ENCODE results near the gene ELOVL7. TPM values are rescaled to one million over a fixed set of nuclear protein-coding genes. Genes with fewer than 3 reads are reported as not detected.

Gene ELOVL7
- total RNA-seq, 1 donor from 2014 or later: 10.3 TPM

- H3K4me3 Mint-ChIP-seq: no peak overlapping the region
- no peaks in the 10 kb centered on the region for H3K27me3 Mint-ChIP-seq
- H3K27ac Mint-ChIP-seq: no peak overlapping the region
- H3K36me3 Mint-ChIP-seq: peaks cover 7% of the 10 kb centered on the region
- TF ChIP-seq CTCF (conservative IDR thresholded peaks at IDR 0.05): no peak
- H3K9me3 Mint-ChIP-seq: no peaks in the 10 kb centered on the region
- no peak for DNase-seq (ENCODE audit: extremely low spot score, unreplicated experiment)
- H3K4me1 Mint-ChIP-seq (ENCODE audit: unreplicated experiment): peaks cover 4% of the 10 kb centered on the region
These were observed 33.0 kb downstream of the ELOVL7 start for GRCh38 chr5:60811105-60811504.

- TF ChIP-seq CTCF (conservative IDR thresholded peaks at IDR 0.05): no peak
- Mint-ChIP-seq H3K27ac (no peak overlapping the region), H3K4me1 (ENCODE audit: unreplicated experiment) (peaks cover 4% of the 10 kb centered on the region), H3K4me3 (no peak overlapping the region), H3K27me3 (no peaks in the 10 kb centered on the region), H3K36me3 (peaks cover 7% of the 10 kb centered on the region), H3K9me3 (no peaks in the 10 kb centered on the region)
- no peak for DNase-seq (ENCODE audit: extremely low spot score, unreplicated experiment)
These were observed 33.5 kb downstream of the ELOVL7 start for GRCh38 chr5:60810438-60811085.

GRCh38 chr5:60809891-60810425 is 34.1 kb downstream of the ELOVL7 start:
- Mint-ChIP-seq H3K27me3 (no peaks in the 10 kb centered on the region), H3K4me3 (peak overlapping the region; percentile 3), H3K27ac (no peak overlapping the region), H3K4me1 (ENCODE audit: unreplicated experiment) (peaks cover 4% of the 10 kb centered on the region), H3K36me3 (peaks cover 7% of the 10 kb centered on the region), H3K9me3 (no peaks in the 10 kb centered on the region)
- DNase-seq (ENCODE audit: extremely low spot score, unreplicated experiment): no peak
- TF ChIP-seq CTCF (conservative IDR thresholded peaks at IDR 0.05): no peak

- no peak for TF ChIP-seq CTCF (conservative IDR thresholded peaks at IDR 0.05)
- DNase-seq (ENCODE audit: extremely low spot score, unreplicated experiment): no peak
- H3K4me3 Mint-ChIP-seq: no peak overlapping the region
- H3K27me3 Mint-ChIP-seq: no peaks in the 10 kb centered on the region
- no peaks in the 10 kb centered on the region for H3K9me3 Mint-ChIP-seq
- peaks cover 4% of the 10 kb centered on the region for H3K4me1 Mint-ChIP-seq (ENCODE audit: unreplicated experiment)
- H3K36me3 Mint-ChIP-seq: peaks cover 7% of the 10 kb centered on the region
- no peak overlapping the region for H3K27ac Mint-ChIP-seq
These were observed 37.4 kb downstream of the ELOVL7 start for GRCh38 chr5:60806591-60807243.

GRCh38 chr5:60805463-60805862 is 38.6 kb downstream of the ELOVL7 start:
- no peak for DNase-seq (ENCODE audit: extremely low spot score, unreplicated experiment)
- no peaks in the 10 kb centered on the region for H3K27me3 Mint-ChIP-seq
- no peak for TF ChIP-seq CTCF (conservative IDR thresholded peaks at IDR 0.05)
- peaks cover 7% of the 10 kb centered on the region for H3K36me3 Mint-ChIP-seq
- no peak overlapping the region for H3K4me3 Mint-ChIP-seq
- H3K9me3 Mint-ChIP-seq: no peaks in the 10 kb centered on the region
- no peak overlapping the region for H3K27ac Mint-ChIP-seq
- peaks cover 4% of the 10 kb centered on the region for H3K4me1 Mint-ChIP-seq (ENCODE audit: unreplicated experiment)

Measured in type B pancreatic cell (in vitro differentiated cells).